HEK293 (cell line): ENCODE data around the gene EFCAB8.

Source experiments
- CTCF ChIP-seq: fragments of 450-650 bp; formaldehyde crosslinking; IDR thresholded peaks from 2 replicates; pipeline ENCODE4 v1.5.1; 2016; ENCODE audit warnings: missing biosample characterization, missing genetic modification characterization
- TRIM28 ChIP-seq: IDR thresholded peaks from 2 replicates; pipeline ENCODE4 v1.6.1; 2011; ENCODE audit warnings: low read length, control low read depth, borderline replicate concordance
- YY1 ChIP-seq: fragments of 450-650 bp; formaldehyde crosslinking; IDR thresholded peaks from 2 replicates; pipeline ENCODE4 v1.5.1; 2018; ENCODE audit warnings: missing biosample characterization, missing genetic modification characterization
- ZNF610 ChIP-seq: fragments of 450-650 bp; formaldehyde crosslinking; IDR thresholded peaks from 2 replicates; pipeline ENCODE4 v1.5.1; 2016; ENCODE audit warnings: missing biosample characterization, missing genetic modification characterization, borderline replicate concordance

GRCh38 chr20:32966382-32966781 is 107.7 kb downstream of the EFCAB8 start:
- no peak for TF ChIP-seq CTCF
- TF ChIP-seq TRIM28, result no peak
- TF ChIP-seq ZNF610 (tag by site-specific recombination), result no peak
- no peak for TF ChIP-seq YY1 (tag by site-specific recombination)
